Measurements from ENCODE around the gene FANCI. TPM values are rescaled to one million over a fixed set of nuclear protein-coding genes. Genes with fewer than 3 reads are reported as not detected.

The FANCI gene
- total RNA-seq, 1 donor from 2014 or later: 23.1 TPM

DNA sequence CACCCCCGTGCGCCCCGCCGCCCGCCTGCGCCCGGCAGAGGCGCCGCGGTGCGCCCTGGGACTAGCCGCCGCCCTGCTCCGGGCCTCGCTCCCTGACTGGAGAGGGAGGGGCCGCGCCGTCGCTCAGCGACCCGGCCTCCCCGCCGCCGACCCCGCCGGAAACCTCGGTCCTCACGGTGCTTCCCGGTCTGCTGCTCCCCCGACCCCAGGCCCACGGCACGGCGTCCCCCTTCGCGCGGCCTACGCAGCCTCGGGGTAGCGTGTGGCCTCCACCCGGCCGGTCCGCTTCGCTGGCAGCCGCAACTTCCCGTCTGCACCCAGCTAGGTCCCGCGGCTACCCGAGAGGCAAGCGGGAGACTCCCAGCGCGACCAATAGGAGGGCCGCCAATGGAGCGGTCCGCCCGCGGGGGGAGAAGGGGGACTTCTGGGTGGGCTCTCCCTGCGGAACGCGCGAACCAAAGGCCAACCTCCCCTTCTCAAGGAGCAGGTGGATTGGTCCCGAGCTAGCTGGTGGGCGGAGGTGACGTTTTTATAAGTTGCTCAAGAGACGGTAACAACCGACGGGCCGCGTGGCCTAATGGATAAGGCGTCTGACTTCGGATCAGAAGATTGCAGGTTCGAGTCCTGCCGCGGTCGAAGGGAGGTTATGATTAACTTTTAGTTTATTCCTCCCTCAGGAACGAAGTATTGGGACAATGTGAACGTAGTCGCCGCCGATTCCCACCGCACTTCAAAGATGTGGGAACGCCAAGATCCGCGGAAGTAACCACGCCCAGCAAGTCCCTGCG lies 90.9 kb downstream of the FANCI start, which contains the start of gene POLG:
TSS of gene POLG (minus strand) at position 315 of the 788 bp plus-strand sequence. CDS start 1,070 bp downstream, outside the sequence.
- peak; percentile 99 for DNase-seq

DNA sequence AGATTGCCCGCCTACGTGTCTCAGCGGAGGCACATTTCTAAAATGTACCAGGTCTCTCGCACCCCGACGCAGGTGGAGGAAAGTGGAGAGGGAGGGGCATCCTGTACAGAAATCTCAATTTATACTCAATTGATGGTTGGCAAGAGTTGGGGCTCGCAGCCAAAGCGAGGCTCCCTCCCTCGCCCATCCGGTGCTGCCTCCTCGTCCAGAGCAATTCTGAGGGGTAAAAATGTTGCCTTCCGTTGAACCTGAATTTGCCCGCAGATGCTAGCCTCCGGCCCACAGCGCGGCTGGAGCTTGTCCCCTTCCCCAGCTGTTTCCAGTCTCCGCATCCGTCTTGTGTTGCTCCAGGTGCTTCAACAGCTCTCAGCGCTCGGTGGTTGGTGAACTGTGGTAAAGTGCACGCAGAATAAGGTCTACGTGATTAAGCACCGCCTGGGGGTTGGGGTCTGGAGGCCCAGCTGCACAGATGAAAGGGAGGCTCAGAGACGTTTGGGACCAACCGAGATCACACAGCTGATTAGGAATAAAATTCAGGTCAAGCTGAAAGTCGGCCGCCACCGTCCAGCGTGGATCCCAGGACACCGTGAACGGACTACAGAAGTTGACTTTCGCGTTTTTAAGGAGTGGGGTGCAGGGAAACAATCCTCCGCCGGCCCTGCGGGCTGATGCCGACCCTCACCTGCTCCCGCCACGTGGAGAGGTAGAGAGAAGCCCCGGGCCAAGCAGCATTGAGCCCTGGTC lies 91.7 kb downstream of the FANCI start:
- peak; percentile 60 for DNase-seq

DNA sequence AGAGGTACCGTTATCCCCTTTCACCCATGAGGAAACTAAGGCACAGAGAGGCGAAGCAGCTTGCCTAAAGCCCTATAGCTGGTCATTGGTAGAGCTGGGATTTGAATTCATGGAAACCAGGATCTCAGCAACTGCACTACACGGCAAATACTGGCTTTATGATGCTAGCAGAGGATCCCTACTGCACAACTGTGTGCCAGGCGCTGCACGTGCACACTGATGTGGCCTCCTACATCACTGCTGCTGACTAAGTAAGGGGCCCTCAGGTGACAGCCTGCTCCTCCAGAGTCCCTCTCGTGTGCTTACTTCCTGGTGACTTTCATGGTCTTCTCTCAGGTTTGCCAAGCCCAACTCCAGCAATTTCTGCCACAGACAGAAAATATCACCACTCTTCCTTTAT lies 94.3 kb downstream of the FANCI start:
- no peak for DNase-seq

GRCh38 chr15:89340573-89340972 lies 96.8 kb downstream of the FANCI start:
- no peak for DNase-seq

GRCh38 chr15:89341316-89342005 lies 97.7 kb downstream of the FANCI start:
- DNase-seq: no peak

DNA sequence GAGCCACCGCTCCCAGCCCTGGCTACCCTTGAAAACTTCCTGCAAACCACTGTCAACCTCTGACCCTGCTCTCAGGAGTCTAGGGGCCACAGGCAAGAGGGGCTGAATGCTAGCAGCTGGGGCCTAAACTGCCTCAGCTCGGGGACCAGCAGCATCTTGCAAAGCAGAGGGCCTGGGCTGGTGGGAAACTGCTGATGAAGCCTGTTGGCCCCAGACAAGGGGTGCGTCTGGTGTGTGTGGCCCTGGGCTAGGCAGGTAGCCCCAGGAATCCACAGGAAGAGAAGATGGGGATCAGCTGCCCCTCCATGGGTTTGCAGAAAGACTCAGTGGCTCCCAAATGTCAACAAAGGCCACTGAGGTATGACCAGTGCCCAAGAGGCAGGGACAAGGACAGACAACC lies 99.1 kb downstream of the FANCI start:
- DNase-seq: no peak

GRCh38 chr15:89345248-89345647 lies 101.5 kb downstream of the FANCI start:
- no peak for DNase-seq

GRCh38 chr15:89346516-89347231 lies 102.9 kb downstream of the FANCI start:
- DNase-seq: no peak

- no peak for DNase-seq
These were observed 105.4 kb downstream of the FANCI start for GRCh38 chr15:89349206-89349558.

GRCh38 chr15:89352476-89352875 lies 108.7 kb downstream of the FANCI start:
- no peak for DNase-seq

DNA sequence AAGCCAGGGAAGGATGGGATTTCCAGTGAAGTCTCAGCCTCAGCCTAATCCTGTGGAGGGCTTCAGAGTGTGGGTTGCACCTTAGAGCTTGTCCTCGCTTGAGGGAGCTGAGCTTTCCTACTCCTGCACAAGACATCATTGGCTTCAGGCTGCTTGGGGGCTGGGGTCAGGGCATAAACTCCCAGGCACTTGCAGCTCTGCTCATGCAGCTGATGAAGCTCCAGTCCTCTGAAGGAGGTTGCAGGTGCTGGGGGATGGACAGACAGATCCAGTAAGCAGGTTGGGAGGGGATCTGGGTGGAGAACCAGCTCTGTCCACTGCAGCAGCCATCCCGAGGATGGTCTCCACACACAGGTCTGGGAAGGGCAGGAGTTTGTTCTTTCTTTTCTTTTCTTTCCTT lies 110.2 kb downstream of the FANCI start:
- DNase-seq: no peak

DNA sequence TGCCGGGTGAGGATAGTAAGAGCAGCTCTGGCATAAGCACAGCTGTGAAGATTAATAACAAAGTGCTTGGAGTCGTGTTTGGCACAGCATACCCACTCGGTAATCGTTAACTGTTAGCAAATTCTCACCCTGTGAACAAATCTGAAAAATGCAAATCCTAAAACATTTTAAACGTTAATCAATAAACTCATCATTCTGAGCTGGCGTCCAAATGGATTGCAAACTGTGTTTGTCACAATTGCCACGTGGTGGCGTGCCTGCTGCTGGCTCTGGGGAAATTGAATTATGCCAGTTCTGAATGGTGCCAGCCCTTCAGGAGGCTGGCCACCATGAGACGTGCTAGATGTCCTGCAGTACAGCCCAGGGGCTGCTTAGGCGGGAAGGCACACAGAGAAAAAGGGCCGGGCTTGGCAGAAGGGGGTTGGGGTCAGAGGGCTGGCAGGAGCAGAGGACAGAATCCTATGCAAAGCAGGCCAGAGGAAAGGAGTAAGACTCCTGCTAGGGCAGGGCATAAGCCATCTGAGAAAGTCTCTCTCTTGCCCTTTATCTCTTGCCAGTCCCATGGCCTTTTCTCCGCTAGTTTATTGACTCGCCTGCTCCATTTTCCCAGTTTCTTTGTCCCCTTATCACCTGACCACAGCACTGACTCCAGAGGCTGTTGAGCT lies 113.0 kb downstream of the FANCI start:
- DNase-seq: peak; percentile 56

GRCh38 chr15:89358435-89358754 lies 114.6 kb downstream of the FANCI start:
- no peak for DNase-seq

DNA sequence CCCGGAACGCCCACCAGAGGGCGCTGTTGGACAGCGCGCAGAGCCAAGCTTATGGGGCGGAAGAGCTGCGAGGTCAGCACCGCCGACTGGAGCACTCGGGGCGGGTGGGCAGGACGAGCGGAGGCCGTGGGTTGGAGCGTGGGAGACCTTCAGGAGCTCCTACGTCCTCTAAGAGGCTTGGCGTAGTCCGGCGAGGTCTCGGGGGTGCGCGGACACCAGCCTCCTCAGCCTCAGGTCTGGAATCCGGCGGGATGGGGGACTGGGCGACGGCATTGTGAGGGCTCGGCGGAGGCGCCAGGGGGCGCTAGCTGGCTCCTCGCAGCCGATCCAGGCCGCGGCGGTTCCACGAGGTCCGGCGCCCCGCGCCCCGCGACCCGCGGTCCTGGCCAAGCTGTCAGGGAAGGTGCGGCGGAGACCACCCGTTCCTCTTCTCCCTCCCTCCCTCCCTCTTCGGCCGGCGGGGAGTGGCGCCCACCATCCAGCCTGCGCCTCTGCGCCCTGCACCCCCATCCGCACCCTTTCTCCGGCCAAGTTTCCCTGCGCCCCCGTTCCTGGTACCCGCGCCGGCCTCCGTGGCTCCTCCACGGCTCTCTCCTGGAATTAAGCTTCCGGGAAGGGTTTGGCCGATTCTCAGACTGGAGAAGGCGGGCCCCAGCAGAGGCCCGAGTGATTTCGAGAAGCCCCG lies 115.1 kb downstream of the FANCI start:
- DNase-seq: peak; percentile 84

GRCh38 chr15:89359471-89360293 lies 115.9 kb downstream of the FANCI start:
- DNase-seq: no peak

- no peak for DNase-seq
These were observed 116.7 kb downstream of the FANCI start for GRCh38 chr15:89360294-89360971.

GRCh38 chr15:89361451-89362202 lies 117.8 kb downstream of the FANCI start:
- peak; percentile 82 for DNase-seq

- no peak for DNase-seq
These were observed 118.7 kb downstream of the FANCI start for GRCh38 chr15:89362203-89363101.
